ENCODE data around the gene CPEB3.
"Not testable (repeated sequence)": the region's sequence is repeated elsewhere in the genome, so short reads cannot be mapped to it uniquely, and the experiment has no call there.

DNA sequence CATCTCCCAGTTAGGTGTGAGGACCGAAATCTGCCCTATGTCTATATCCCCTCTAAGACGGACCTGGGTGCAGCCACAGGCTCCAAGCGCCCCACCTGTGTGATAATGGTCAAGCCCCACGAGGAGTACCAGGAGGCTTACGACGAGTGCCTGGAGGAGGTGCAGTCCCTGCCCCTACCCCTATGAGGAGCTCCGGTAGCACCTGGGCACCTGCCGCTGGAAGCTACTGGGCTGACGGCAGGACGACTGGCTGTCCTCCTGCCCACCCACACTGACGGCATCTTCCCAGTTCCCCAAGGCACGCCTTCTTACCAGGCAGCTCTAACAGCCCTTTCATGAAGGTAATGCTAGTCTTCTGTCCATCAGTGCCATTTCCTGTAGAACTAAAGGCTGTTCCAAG lies 74.3 kb downstream of the CPEB3 start:
- TF ChIP-seq, protein P1, sequence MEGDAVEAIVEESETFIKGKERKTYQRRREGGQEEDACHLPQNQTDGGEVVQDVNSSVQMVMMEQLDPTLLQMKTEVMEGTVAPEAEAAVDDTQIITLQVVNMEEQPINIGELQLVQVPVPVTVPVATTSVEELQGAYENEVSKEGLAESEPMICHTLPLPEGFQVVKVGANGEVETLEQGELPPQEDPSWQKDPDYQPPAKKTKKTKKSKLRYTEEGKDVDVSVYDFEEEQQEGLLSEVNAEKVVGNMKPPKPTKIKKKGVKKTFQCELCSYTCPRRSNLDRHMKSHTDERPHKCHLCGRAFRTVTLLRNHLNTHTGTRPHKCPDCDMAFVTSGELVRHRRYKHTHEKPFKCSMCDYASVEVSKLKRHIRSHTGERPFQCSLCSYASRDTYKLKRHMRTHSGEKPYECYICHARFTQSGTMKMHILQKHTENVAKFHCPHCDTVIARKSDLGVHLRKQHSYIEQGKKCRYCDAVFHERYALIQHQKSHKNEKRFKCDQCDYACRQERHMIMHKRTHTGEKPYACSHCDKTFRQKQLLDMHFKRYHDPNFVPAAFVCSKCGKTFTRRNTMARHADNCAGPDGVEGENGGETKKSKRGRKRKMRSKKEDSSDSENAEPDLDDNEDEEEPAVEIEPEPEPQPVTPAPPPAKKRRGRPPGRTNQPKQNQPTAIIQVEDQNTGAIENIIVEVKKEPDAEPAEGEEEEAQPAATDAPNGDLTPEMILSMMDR (IDR thresholded peaks at IDR 0.05): not testable (repeated sequence)
- TF ChIP-seq POLR2A (IDR thresholded peaks at IDR 0.05): not testable (repeated sequence)

All from testis (tissue), 2 donors.